Upper lobe of left lung (tissue), 4 donors: ENCODE data around the gene CCL7.

Source experiments
- CTCF ChIP-seq, 6 experiments: fragments of 450-650 bp in 4 of 6; fragments of 200-600 bp in 2 of 6; sonication (generic) in 2 of 6; IDR thresholded peaks; one replicate each; pipeline ENCODE4 v1.5.1; 2016 to 2019; ENCODE audit warnings: antibody characterized with exemption in 6 of 6
- EP300 ChIP-seq, 4 donors: sonication (generic); formaldehyde crosslinking; IDR thresholded peaks; one replicate each; pipeline ENCODE4 v1.5.1; 2017; ENCODE audit warnings: antibody characterized with exemption in 4 of 4, control low read depth in 2 of 4
- POLR2A ChIP-seq, 4 donors: fragments of 450-650 bp; IDR thresholded peaks; one replicate each; pipeline ENCODE4 v1.5.1; 2016 to 2017; ENCODE audit warnings: antibody characterized with exemption in 4 of 4, mild to moderate bottlenecking in 2 of 4
- POLR2AphosphoS5 ChIP-seq, 2 donors: sonication (generic); formaldehyde crosslinking; IDR thresholded peaks; one replicate each; pipeline ENCODE4 v1.5.1; 2017; ENCODE audit warnings: antibody characterized with exemption in 2 of 2

GRCh38 chr17:34318474-34318873 lies 48.5 kb downstream of the CCL7 start:
- TF ChIP-seq CTCF (IDR thresholded peaks at IDR 0.05) (no peak), POLR2AphosphoS5 (IDR thresholded peaks at IDR 0.05) (no peak), EP300 (IDR thresholded peaks at IDR 0.05) (no peak), POLR2A (IDR thresholded peaks at IDR 0.05) (no peak)
